Coronary artery (tissue), 2 donors: ENCODE measurements around the gene CDH12.

Experiments
- DNase-seq: peaks from one replicate; pipeline ENCODE4 v3.0.0-alpha.2; 2017; ENCODE audit warnings: low spot score
- H3K27ac ChIP-seq, 2 donors: fragments of 200-600 bp; sonication (generic); one replicate each; pipeline ENCODE4 v1.5.1; 2016 to 2019
- H3K4me3 ChIP-seq: fragments of 200-600 bp; sonication (generic); 2 replicates; pipeline ENCODE4 v1.5.1; 2016; ENCODE audit warnings: mild to moderate bottlenecking, moderate library complexity
- TF ChIP-seq, protein P1 (sequence below): fragments of 200-600 bp; sonication (generic); IDR thresholded peaks from one replicate; pipeline ENCODE4 v1.5.1; 2019; ENCODE audit warnings: antibody characterized with exemption

The CDH12 gene

GRCh38 chr5:22391956-22392355 is 461.2 kb downstream of the CDH12 start:
- TF ChIP-seq, protein P1, sequence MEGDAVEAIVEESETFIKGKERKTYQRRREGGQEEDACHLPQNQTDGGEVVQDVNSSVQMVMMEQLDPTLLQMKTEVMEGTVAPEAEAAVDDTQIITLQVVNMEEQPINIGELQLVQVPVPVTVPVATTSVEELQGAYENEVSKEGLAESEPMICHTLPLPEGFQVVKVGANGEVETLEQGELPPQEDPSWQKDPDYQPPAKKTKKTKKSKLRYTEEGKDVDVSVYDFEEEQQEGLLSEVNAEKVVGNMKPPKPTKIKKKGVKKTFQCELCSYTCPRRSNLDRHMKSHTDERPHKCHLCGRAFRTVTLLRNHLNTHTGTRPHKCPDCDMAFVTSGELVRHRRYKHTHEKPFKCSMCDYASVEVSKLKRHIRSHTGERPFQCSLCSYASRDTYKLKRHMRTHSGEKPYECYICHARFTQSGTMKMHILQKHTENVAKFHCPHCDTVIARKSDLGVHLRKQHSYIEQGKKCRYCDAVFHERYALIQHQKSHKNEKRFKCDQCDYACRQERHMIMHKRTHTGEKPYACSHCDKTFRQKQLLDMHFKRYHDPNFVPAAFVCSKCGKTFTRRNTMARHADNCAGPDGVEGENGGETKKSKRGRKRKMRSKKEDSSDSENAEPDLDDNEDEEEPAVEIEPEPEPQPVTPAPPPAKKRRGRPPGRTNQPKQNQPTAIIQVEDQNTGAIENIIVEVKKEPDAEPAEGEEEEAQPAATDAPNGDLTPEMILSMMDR: no peak
- Histone ChIP-seq H3K27ac (no peak overlapping the region), H3K4me3 (no peak overlapping the region)
- DNase-seq: no peak

- DNase-seq: no peak
- no peak overlapping the region for H3K4me3 ChIP-seq
- TF ChIP-seq, protein P1: no peak
- H3K27ac ChIP-seq: no peak overlapping the region
Measured at GRCh38 chr5:22390888-22391287, 462.3 kb downstream of the CDH12 start.

DNA sequence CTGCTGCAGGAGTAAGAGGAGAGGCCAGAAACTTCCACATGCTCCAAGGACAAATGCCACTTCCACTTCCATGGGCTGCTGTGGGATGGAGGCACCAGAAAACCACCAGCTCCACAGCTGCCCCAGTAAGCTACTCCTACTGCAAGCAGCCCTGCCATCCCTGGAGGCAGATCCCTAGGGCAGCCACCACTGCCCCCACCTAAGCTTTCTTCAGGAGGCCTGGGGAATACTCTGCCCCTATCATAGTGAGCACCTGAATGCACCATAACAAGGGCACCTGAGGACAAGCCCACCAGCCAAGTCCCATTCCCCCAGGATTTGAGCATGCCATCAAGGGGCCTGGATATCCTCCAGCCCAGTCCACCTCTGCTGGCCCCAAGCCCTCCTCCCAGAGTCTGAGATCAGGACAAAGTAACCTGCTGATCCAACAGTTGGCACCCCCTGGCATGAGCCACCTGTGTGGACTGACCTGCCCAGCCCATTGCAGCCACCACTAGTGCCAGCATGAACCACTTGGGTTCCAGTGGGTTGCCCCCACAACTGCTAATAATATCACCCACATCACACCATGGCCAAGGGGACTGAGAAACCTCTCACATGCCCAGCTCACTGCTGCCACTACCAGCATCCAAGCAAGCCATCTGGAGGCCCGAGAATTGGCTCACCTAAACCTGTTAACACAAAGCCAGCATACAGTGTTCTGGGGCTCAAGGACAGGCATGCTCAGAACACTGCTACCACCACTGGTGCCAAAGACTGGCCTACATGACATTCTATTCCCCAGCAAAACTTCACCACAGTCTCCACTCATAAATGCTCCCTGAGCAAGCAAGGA is 480.1 kb downstream of the CDH12 start:
- Histone ChIP-seq H3K4me3 (no peak overlapping the region), H3K27ac (no peak overlapping the region)
- DNase-seq: no peak
- TF ChIP-seq, protein P1: no peak

DNA sequence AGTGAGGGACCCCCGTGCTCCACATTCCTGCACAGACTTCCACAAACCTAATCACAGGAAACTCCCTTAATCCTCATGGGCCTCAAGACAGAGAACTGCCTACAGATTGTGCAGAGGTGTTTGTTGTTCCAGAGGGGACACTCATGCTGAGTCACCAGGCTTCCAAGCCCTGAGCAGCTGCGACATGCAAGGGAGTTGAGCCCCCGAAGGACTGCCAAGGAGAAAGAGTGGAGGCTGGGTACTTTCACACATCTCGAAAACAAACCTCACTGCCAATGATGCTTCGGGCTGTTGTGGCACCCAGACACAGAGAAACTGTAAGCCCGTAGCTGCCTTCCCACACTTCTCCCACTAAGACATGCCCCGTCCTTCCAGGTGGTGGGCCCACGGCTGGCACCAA is 480.8 kb downstream of the CDH12 start:
- H3K27ac ChIP-seq: no peak overlapping the region
- TF ChIP-seq, protein P1: no peak
- no peak overlapping the region for H3K4me3 ChIP-seq
- DNase-seq: no peak

GRCh38 chr5:22354956-22355355 is 498.2 kb downstream of the CDH12 start:
- TF ChIP-seq, protein P1: no peak
- Histone ChIP-seq H3K4me3 (no peak overlapping the region), H3K27ac (no peak overlapping the region)
- DNase-seq: no peak

DNA sequence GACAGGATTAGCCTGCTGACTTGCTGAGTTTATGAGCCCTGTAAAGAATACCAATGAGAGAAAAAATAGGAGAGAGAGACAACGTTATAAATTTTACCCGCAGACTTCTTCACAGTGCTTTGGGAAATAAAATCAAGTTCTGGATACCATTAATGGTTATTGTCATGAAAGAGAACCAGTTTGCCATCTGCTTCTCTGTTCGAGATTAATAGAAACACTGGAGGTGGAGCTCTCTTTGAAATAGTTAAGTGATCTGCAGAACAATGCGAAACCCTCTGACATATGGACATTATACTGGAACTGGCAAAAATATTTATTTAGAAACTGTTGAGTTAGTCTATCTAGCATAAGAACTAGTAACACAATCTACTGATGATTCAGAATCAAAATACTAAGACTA is 500.7 kb downstream of the CDH12 start:
- TF ChIP-seq, protein P1: no peak
- Histone ChIP-seq H3K4me3 (no peak overlapping the region), H3K27ac (no peak overlapping the region)
- no peak for DNase-seq

GRCh38 chr5:22351178-22351577 is 502.0 kb downstream of the CDH12 start:
- H3K4me3 ChIP-seq: no peak overlapping the region
- H3K27ac ChIP-seq: no peak overlapping the region
- TF ChIP-seq, protein P1: no peak
- no peak for DNase-seq
